GM19328 (cell line): ENCODE results near the gene PAQR5.
"Not testable (repeated sequence)": the region's sequence is repeated elsewhere in the genome, so short reads cannot be mapped to it uniquely, and the experiment has no call there.

Experiments used
- ATAC-seq: cut with Tn5 transposase; IDR thresholded peaks from one replicate; pipeline ENCODE4 v1.9.1; 2021; ENCODE audit warnings: mild to moderate bottlenecking, moderate library complexity; ENCODE audit not compliant: unreplicated experiment

PAQR5 gene, protein sequence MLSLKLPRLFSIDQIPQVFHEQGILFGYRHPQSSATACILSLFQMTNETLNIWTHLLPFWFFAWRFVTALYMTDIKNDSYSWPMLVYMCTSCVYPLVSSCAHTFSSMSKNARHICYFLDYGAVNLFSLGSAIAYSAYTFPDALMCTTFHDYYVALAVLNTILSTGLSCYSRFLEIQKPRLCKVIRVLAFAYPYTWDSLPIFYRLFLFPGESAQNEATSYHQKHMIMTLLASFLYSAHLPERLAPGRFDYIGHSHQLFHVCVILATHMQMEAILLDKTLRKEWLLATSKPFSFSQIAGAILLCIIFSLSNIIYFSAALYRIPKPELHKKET

DNA sequence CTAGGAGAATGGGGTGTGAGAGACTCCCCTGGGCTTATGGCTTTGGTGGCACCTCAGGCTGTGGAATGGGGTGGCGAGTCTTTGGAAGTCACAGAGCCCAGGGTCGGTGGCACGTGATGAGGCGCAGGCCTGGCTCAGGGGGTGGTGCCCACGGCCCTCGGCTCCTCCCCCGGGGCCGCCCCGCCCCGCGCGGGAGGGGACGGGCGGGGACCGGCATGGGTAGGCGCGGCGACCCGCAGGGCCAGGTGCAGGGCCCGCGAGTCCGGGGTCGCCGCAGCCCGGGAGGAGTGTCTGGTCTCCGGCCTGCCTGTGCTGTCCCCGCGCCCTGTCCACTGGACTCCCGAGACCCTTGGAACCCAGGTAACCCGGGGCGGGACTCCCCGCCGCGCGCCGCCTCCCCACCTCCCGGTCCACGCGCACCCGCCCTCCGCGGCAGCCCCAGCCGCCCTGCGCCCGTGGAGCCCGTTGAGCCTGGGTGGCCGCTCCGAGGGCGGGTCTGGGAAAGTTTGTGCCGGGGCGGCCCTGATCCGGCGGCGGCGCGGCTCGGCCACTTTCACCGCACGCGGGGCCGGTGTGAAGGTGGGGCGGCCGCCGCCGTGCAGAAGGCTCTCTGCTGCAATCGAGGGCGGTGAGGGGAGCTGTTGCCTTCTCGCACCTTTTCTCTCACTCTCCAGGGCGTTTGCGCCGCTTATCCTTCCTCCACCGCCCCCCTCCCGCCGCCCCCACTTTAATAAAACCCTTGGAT is at the start of gene PAQR5:
Gene PAQR5, plus strand, starts transcription at position 216 of the 745 bp plus-strand sequence. CDS start 61,169 bp downstream, outside the sequence.
- no peak for ATAC-seq

DNA sequence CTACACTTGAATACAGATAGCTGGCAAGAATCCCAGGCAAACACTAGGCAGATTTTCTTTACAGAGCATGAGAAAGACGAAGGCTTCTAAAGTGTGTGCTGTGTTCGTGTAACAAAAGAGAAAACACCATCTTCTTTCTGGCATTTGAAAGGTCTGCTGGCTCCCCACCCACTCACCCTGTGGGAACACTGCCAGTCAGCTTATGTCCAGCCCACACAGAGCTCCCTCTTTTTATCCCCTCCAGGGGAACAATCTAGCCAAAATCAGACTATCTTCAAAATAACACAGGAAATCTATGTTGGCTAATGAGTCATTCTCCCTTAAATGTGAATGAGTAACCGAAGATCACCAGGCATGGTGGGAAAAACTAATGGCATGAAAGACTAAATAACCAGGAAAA is 45.6 kb upstream of the PAQR5 start:
- no peak for ATAC-seq

DNA sequence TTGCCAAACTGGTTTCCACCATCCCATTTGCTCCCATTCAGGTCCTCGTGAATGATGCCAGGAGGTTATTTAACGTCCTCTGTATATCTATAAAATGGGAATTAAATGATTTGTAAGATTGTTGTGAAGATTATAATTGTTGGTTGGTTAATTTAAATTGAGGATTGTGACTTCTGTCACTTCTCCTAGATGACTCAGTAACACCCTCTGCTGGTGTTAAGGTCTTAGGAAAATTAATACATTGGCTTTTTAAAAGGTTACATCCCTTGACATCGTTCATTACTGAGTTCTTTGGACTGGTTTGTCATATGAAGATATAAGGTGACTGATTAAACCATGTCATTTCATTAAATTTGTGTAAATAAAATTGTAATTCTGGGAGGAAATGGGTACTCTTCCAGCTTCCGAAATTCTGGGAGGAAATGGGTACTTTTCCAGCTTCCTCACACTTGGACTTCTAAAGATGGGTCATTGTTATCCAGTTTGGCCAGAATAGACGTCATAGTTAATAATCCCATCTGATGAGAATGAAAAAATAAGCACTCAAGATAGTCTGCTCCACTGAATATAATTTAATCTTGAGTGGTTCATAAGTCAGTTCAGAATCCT is 33.3 kb upstream of the PAQR5 start:
- no peak for ATAC-seq

DNA sequence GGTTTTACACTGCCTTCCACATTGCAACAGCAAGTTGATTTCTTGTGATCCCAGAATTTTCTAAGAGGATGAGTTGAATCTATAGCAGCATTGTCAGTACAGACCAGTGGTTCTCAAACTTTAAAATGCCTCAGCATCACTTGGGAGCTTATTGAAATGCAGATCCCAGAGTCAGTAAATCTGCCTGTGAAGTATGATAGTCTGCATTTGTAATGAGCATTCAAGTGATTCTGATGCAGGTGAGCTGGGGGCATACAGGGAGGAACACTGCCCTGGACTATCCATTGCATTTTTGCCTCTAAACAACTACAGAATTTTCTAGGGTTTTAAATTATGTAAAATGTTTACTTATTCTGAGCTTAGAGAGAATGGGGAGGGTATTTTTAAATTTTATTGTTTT is 27.5 kb upstream of the PAQR5 start:
- ATAC-seq, result no peak

DNA sequence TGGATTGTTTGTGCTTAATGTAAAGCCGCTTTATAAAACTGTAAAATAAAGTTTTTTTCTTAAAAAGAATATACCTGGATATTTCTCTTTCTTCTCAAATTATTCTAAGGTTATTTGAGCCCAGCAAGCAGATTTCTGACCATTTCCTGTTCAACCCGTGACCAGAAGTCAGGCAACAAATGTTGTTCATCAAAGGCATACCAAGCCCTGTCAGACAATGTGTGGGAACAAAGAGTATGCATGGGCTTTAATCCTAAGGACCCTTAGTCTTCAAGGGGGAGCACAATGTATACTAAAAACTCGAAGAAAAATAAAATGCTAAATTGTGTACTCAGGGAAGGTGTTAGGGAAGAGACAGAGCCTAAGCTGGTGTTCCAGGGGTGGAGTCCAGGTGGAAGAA is 26.6 kb upstream of the PAQR5 start:
- ATAC-seq, result no peak

DNA sequence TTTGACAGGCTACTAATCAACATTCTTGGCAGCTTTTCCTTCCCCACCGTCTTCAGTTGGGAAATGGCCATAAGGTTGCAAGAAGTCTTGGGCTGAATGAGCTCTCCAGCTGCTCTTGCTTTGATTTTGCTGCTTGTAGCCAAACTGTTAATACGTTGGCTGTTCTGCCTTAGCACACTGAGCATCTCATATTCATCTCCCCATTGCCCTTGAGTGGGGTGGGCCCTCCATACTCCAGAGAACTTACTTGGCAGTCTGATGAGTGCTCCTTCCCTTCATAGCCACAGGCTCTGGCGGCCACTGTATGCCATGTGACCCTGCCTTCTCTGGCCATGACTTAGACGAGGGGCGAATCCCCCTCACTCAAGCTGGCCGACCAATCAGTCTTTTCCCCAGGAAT is 25.8 kb upstream of the PAQR5 start:
- no peak for ATAC-seq

DNA sequence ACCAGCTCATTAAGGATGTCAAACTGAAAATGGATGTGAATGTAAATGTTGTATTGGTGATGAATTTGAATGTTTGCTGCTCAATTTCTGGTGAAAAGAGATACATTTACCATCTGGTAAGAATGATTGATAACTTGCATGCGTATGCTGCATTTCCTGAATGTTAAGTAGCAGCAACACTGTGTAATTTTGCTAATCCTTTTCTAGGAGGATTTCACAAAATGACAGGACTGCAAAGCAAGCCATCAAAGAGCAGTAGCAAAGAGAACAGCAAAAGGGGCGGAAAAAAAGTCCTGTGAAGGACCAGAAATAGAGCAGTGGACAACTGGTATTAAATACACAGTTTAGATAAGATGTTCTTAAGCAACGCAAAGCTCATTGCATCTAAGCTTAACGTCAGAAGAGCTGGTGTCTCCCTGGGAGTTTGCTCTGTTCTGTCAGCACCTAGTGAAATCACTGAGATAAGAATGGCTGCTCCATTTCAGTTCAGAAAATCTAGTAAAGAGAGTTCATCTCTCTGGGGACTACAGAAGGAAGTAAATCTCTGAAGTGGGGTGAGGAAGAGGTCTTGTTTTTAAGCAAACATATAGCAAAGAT is 23.5 kb upstream of the PAQR5 start:
- ATAC-seq, result no peak

DNA sequence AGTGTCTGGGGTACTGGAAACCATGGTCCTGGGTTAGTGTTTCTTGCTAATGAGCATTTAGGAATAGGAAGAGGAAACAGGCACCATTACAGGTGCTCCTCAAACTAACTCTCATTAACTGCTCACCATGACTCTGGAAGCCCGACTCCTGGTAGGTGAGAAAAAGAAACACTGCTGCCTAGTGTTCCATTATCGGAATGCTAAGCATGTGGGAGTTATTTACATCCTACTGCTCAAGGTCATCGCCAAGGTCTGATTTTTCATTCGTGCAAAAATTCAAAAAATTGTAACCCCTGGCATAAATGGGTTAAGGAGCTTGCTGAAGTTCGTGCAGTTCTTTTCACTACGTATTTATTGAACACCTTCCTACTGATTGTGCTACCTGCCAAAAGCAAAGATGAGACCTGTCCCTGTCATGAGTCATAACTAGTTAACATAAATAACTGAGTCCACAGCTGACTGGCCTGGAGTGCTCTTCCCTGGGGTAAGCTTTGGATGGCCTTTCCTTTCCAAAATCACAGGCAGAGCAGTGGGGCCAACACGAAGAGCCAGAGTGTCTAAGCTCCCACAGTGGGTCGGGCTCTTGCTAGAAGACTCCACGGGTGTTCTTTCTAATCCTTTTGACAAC is 22.7 kb upstream of the PAQR5 start:
- ATAC-seq, result no peak

DNA sequence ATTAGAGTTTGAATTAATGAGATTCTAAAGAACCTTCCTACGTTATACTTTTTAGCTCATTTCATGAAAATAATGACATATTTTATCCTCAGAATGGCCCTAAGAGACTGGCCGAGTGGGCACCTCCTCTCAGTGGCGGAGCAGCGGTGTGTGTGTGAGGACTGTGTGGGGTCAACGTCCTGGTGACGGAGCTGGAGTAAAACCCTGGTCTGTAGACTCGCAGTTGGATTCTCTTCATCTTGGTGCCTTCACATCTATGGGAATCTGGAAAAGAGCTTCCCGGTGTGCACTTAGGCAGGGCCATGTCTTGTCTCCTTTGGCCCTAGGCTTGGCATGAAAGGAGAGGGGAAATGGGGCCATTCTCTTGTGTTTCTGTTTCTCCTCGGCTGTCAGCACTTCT is 21.4 kb upstream of the PAQR5 start:
- no peak for ATAC-seq

DNA sequence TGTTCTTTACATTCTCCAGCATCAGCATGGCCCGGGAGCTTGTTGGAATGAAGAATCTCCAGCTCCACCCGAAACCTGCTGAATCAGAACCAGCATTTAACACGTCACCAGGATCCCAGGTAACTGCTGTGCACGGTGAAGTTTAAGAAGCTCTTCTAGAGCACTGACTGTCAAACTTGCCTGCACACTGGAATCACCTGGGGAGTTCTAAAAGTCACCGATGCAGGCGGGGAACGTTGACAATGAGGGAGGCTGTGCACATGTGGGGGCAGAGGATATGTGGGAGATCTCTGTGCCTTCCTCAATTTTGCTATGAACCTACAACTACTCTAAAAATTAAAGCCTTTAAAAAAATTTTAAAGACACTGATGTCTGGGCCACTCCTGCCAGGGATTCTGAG is 19.1 kb upstream of the PAQR5 start:
- no peak for ATAC-seq

DNA sequence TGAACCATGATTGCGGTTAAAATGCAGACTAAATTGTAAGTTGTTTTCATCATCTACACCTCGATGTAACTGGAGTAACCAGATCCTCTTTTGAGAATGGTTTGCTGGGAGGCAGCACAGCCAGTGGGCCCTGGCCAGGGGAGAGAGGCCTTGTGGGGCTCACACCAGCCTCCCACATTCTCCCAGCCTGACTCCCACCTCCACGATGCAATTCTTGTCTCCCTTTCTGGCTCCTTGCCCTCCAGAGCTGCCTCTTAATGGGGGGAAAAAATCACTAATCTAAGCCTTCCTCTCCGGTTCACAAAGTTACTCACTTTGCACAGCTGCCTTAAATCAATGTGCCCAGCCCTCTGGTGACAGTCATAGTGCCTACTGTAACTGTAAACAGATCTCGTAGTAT is 17.9 kb upstream of the PAQR5 start:
- no peak for ATAC-seq

DNA sequence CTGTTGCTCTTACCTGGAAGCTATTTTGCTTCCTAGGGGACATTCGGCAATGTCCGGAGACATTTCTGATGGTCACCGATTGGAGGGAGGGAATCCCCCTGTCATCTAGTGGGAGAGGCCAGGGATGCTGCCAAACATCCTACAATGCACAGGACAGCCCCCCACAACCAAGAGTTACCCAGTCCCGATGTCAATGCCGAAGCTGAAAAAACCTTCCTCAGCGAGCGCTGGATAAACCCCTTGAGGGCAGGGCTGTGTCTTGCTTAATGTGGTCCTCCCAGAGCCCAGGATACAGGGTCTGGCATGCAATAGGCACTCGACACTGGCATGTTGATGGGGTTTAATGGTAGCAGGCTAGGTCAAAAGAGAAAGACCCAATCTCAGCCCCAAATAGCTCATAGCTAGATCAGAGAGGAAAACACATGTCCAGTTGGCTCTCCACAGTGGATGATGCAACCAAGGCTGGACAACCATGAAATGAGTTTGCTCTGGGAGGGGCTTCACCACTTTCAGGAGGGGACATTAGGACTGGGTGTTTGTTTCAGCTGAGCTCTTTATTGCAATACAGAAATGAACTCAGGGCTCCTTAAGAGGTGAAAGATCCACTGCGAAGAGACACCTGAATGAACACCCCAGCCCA is 16.5 kb upstream of the PAQR5 start:
- no peak for ATAC-seq

DNA sequence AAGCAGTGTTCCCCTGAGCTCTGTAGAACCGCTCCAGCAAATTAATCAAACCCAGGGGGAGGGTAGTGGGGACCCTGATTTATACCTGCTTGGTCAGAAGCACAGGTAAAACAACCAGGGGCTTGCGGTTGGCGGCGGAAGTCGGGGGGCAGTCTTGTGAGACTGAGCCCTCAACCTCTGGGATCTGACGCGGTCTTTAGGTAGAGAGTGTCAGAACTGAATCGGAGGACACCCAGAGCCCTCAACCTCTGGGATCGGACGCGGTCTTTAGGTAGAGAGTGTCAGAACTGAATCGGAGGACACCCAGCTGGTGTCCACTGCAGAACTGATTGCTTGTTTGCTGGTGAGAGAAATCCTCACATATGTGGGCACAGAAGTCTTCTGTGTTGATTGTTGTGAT is 12.9 kb upstream of the PAQR5 start:
- no peak for ATAC-seq

DNA sequence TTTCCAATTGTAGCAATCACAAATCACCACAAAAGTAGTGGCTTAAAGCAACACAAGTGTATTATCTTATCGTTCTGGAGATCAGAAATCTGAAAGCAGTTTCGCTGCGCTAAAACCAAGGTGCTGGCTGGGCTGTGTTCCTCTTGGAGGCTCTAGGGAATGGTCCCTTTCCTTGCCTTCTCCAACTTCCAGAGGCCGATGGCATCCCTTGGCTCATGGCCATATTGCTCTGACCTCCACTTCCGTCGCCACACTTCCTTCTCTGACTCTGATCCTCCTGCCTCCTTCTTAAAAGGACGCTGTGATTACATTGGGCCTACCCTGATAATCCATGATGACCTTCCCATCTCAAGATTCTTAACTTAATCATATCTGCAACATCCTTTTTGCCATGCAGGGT is 10.7 kb upstream of the PAQR5 start:
- ATAC-seq, result no peak

DNA sequence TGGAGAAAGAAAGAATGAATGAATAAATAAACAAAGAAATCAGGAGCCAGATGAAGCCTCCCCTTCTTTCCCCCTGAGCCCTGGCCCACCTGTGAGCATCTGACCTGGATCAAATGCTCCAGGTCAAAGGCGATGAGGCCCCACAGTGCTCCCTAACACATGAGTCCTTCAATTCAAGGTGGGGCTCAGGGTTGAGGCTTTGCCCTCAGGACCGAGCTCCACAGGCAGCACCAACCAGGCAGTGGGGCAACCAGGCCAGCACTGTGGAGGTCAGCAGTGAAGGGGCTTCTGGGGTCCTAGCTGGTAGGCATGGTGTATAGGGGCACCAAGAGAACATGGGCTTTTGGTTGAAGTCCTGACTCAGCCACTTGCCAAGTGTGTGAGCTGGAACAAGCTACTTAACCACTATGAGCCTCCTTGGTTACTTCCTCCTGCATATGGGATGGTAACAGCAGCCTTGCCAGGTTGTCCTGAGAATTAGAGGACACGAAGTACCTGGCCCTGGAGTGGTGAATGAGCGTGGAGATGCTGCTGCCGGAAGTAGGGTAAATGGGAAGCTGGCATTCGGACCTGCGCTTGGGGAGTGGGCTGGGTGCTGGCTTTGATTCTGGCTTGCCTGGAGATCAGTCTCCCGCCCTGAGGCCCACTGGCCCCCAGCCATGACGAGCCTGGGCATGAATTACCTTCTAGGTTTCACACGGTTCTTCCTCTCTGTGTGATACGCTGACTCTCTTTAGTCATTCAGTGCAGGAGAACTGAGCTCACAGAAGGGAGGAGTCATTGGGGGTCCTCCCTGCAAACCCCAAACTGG is 10.0 kb upstream of the PAQR5 start:
- no peak for ATAC-seq

DNA sequence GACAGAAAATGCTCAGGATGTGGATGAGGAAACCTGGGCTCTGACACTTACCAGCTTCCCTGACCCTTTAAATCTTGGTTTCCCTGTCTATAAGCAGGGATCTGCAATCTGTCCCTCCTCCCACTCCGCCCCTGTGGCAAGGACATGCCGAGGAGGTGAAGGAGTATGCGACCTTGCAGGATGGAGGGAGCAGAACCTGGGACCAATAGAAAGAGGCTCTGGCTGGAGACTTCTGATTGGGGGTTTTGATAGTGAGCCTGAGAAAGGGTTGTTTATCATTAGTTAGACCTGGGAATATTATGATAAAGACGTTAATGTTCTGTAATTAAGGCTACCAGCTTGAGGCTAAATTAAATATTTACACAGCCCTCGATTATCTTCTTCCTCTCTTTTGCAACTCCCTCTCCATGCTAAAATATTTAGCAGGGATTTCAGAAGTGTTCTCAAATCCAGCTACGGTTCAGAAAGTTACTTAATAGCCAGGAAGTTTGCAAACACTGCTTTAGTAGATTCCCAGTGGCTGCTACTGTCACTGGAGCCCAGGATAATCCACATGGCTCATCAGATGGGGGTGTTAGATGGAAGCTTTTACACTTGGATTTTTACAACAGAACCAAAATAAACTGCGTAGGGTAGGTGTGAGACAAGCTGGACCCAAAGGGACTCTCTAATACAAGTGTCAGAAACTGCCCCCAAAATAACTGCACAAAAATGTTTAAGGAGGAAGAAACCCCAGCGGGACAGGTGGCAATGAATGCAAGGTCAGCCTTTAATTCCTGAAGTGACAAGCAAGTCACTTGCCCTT is 9.2 kb upstream of the PAQR5 start:
- no peak for ATAC-seq

DNA sequence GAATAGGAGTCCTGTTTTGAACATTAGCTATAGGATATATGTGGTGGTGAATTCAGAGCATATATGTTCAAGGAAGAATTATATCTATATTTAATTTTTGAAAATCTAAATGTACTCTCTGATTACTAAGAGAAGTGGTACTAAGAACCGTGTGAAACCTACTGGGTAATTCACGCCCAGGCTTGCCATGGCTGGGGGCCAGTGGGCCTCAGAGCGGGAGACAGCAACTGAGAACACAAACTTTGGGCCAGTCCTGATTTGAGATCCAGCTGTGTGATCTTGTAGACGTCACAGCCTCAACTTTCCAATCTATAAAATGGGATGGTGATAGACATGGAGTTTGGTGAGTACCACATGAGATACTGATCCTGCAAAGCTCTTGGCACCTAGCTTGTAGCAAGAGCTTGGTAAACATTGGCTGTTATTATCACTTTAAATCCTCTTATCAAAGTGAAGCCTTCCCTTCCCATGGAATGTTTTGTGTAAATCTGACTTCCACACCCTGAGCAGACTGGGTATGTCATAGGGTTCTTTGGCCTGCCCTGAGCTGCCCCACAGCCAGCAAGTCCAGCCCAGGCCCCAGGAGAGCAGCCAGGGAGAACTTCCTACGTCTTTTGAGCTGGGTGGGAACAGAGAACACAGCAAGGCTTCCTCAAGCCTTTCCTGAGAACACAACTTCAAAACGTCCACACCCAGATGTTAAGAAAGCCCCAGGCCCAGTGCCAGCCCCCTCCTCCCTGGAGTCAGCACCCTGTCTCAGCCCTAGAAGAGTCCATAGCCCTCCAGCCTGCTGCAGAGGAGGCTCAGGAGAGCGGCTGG is 8.2 kb upstream of the PAQR5 start:
- ATAC-seq, result no peak

DNA sequence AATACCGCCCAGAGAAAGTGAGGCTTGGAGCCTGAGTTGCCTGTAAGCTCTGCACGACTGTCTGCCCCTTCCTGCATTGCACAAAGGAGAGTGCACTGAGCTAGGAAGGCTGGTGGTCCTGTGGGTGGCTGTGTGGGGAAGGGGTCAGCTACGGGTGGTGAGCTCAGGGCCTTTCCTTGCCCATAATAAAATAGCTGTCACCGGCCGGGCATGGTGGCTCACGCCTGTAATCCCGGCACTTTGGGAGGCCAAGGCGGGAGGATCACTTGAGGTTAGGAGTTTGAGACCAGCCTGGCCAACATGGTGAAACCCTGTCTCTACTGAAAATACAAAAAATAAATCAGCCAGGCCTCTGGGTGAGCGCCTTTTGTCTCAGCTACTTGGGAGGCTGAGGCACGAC is 7.1 kb upstream of the PAQR5 start:
- ATAC-seq, result not testable (repeated sequence)
